ENCODE data around the gene SPDYE6. TPM values are rescaled to one million over a fixed set of nuclear protein-coding genes. Genes with fewer than 3 reads are reported as not detected.
"Not testable (repeated sequence)": the region's sequence is repeated elsewhere in the genome, so short reads cannot be mapped to it uniquely, and the experiment has no call there.

The SPDYE6 gene
- polyA plus RNA-seq, 3 donors = 0.12 to 0.29 TPM; not detected in 1

GRCh38 chr7:102326157-102326889 lies 29.9 kb downstream of the SPDYE6 start:
- H3K36me3 Mint-ChIP-seq = peaks cover 3 to 4% of the 10 kb centered on the region in 2 donors
- intact Hi-C loops (cut with micrococcal nuclease) = no loop called here
- no peak overlapping the region for H2AFZ ChIP-seq (ENCODE audit: insufficient read depth, low read depth, low read length, poor library complexity, severe bottlenecking)
- H3K27ac ChIP-seq (ENCODE audit: low read depth in 1 of 2, low read length in 2 of 2) = no peak overlapping the region
- no peaks in the 10 kb centered on the region for H3K79me2 ChIP-seq (ENCODE audit: insufficient read depth, low read length)
- peaks cover 0 to 1% (median 0%) of the 10 kb centered on the region in 7 donors for H3K9me3 Mint-ChIP-seq
- no peak overlapping the region for H3K4me3 ChIP-seq (replicated peaks in 1 of 3; ENCODE audit: low read depth in 2 of 3, low read length in 3 of 3)
- 96% methylated on average over 4 of the region's 11 CpGs for WGBS (ENCODE audit: insufficient coverage)
- peaks cover 24% of the 10 kb centered on the region for H3K4me1 Mint-ChIP-seq
- H3K4me3 Mint-ChIP-seq = no peak overlapping the region
- H3K36me3 ChIP-seq (replicated peaks in 1 of 2; ENCODE audit: control insufficient read depth in 1 of 2, insufficient read depth in 2 of 2, low read length in 2 of 2) = no peaks in the 10 kb centered on the region
- no peaks in the 10 kb centered on the region for H3K27me3 ChIP-seq (ENCODE audit: control insufficient read depth in 2 of 2, insufficient read depth in 2 of 2, low read length in 2 of 2)
- no peak overlapping the region for H3K27ac Mint-ChIP-seq
- DNase-seq = no peak
- peaks cover 0 to 4% of the 10 kb centered on the region in 2 donors for H3K4me1 ChIP-seq (ENCODE audit: control insufficient read depth in 1 of 2, insufficient read depth in 2 of 2, low read length in 2 of 2)
- H3K27me3 Mint-ChIP-seq (ENCODE audit: low read depth in 3 of 3) = peaks cover 5 to 15% (median 7%) of the 10 kb centered on the region in 3 donors
- no peak for TF ChIP-seq CTCF (IDR thresholded peaks at IDR 0.05)
- H3K4me2 ChIP-seq (replicated peaks; ENCODE audit: extremely low read depth, low read length, poor library complexity, severe bottlenecking) = no peak overlapping the region
- H3K9me3 ChIP-seq (replicated peaks in 1 of 2; ENCODE audit: control insufficient read depth in 1 of 2, insufficient read depth in 1 of 2, low read length in 2 of 2) = no peaks in the 10 kb centered on the region
- no peak overlapping the region for H3K9ac ChIP-seq (ENCODE audit: insufficient read depth, low read length, poor library complexity, severe bottlenecking)
- no peaks in the 10 kb centered on the region for H4K20me1 ChIP-seq (ENCODE audit: insufficient read depth, low read length)

DNA sequence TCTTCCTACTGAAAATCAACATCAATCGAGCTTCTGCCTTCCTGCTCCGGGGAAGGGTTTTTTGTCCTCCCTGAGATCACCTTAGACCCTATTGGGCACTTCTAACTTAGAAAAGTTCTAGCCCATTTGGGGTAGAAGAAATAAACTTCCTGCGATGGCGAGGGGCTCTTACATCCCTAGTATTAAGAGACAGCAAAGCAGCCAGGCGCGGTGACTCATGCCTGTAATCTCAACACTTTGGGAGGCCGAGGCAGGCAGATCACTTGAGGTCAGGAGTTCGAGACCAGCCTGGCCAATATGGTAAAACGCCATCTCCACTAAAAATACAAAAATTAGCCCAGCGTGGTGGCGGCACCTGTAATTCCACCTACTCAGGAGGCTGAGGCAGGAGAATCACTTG lies 31.1 kb downstream of the SPDYE6 start:
- H3K4me1 ChIP-seq (ENCODE audit: control insufficient read depth in 1 of 2, insufficient read depth in 2 of 2, low read length in 2 of 2); H3K36me3 ChIP-seq (replicated peaks in 1 of 2; ENCODE audit: control insufficient read depth in 1 of 2, insufficient read depth in 2 of 2, low read length in 2 of 2); H3K79me2 ChIP-seq (ENCODE audit: insufficient read depth, low read length); H3K4me3 ChIP-seq (replicated peaks in 1 of 3; ENCODE audit: low read depth in 2 of 3, low read length in 3 of 3); DNase-seq; H4K20me1 ChIP-seq (ENCODE audit: insufficient read depth, low read length); H3K27ac ChIP-seq (ENCODE audit: low read depth in 1 of 2, low read length in 2 of 2); H3K4me3 Mint-ChIP-seq; H2AFZ ChIP-seq (ENCODE audit: insufficient read depth, low read depth, low read length, poor library complexity, severe bottlenecking); H3K9ac ChIP-seq (ENCODE audit: insufficient read depth, low read length, poor library complexity, severe bottlenecking); H3K4me2 ChIP-seq (replicated peaks; ENCODE audit: extremely low read depth, low read length, poor library complexity, severe bottlenecking); H3K9me3 Mint-ChIP-seq; H3K27ac Mint-ChIP-seq; intact Hi-C loops (cut with micrococcal nuclease); H3K9me3 ChIP-seq (replicated peaks in 1 of 2; ENCODE audit: control insufficient read depth in 1 of 2, insufficient read depth in 1 of 2, low read length in 2 of 2); H3K27me3 ChIP-seq (ENCODE audit: control insufficient read depth in 2 of 2, insufficient read depth in 2 of 2, low read length in 2 of 2): not testable (repeated sequence)
- 89% methylated on average over 5 of the region's 11 CpGs for WGBS (ENCODE audit: insufficient coverage)
- Mint-ChIP-seq H3K36me3 (peaks cover 11 to 14% of the 10 kb centered on the region in 2 donors), H3K4me1 (peaks cover 24% of the 10 kb centered on the region), H3K27me3 (ENCODE audit: low read depth in 3 of 3) (peaks cover 5 to 15% (median 6%) of the 10 kb centered on the region in 3 donors)
